Islet precursor cell (in vitro differentiated cells): Measurements from ENCODE around the gene PTPRN2.
"Not testable (repeated sequence)": the region's sequence is repeated elsewhere in the genome, so short reads cannot be mapped to it uniquely, and the experiment has no call there.

ENCODE experiments used
- DNase-seq: peaks from one replicate; pipeline ENCODE4 v3.0.0-alpha.2; 2018

PTPRN2 gene

GRCh38 chr7:157752832-157753291, 834.8 kb downstream of the PTPRN2 start:
- no peak for DNase-seq

- no peak for DNase-seq
These were observed 835.5 kb downstream of the PTPRN2 start for GRCh38 chr7:157751951-157752673.

- DNase-seq: no peak
These were observed 836.2 kb downstream of the PTPRN2 start for GRCh38 chr7:157751406-157751805.

- no peak for DNase-seq
These were observed 837.3 kb downstream of the PTPRN2 start for GRCh38 chr7:157750291-157750690.

GRCh38 chr7:157745721-157746709, 841.6 kb downstream of the PTPRN2 start:
- no peak for DNase-seq

GRCh38 chr7:157744786-157745601, 842.6 kb downstream of the PTPRN2 start:
- no peak for DNase-seq

- no peak for DNase-seq
These were observed 843.7 kb downstream of the PTPRN2 start for GRCh38 chr7:157743781-157744525.

- no peak for DNase-seq
These were observed 847.3 kb downstream of the PTPRN2 start for GRCh38 chr7:157740251-157740798.

- no peak for DNase-seq
These were observed 848.0 kb downstream of the PTPRN2 start for GRCh38 chr7:157739650-157740049.

GRCh38 chr7:157739031-157739430, 848.6 kb downstream of the PTPRN2 start:
- DNase-seq: no peak

GRCh38 chr7:157738066-157738460, 849.6 kb downstream of the PTPRN2 start:
- DNase-seq: peak; percentile 78

- DNase-seq: no peak
These were observed 850.2 kb downstream of the PTPRN2 start for GRCh38 chr7:157737151-157738065.

- DNase-seq: no peak
These were observed 851.3 kb downstream of the PTPRN2 start for GRCh38 chr7:157736341-157736740.

- DNase-seq: no peak
These were observed 851.8 kb downstream of the PTPRN2 start for GRCh38 chr7:157735826-157736225.

- no peak for DNase-seq
These were observed 852.7 kb downstream of the PTPRN2 start for GRCh38 chr7:157734676-157735640.

- not testable (repeated sequence) for DNase-seq
These were observed 853.7 kb downstream of the PTPRN2 start for GRCh38 chr7:157733760-157734395.

- DNase-seq: no peak
These were observed 856.5 kb downstream of the PTPRN2 start for GRCh38 chr7:157731126-157731525.

- no peak for DNase-seq
These were observed 857.0 kb downstream of the PTPRN2 start for GRCh38 chr7:157730614-157731013.

GRCh38 chr7:157729566-157729965, 858.1 kb downstream of the PTPRN2 start:
- DNase-seq: no peak
